HG03342 (cell line): ENCODE data around the gene RHOH.
"Not testable (repeated sequence)": the region's sequence is repeated elsewhere in the genome, so short reads cannot be mapped to it uniquely, and the experiment has no call there.

Source experiments
- ATAC-seq: cut with Tn5 transposase; IDR thresholded peaks from one replicate; pipeline ENCODE4 v1.9.1; 2021; ENCODE audit warnings: mild to moderate bottlenecking, moderate library complexity; ENCODE audit not compliant: unreplicated experiment

RHOH gene

GRCh38 chr4:40289366-40290188 is 92.7 kb downstream of the RHOH start:
- no peak for ATAC-seq

GRCh38 chr4:40290611-40291186 is 93.9 kb downstream of the RHOH start:
- not testable (repeated sequence) for ATAC-seq

- ATAC-seq, result no peak
These were observed 95.5 kb downstream of the RHOH start for GRCh38 chr4:40292313-40292759.

DNA sequence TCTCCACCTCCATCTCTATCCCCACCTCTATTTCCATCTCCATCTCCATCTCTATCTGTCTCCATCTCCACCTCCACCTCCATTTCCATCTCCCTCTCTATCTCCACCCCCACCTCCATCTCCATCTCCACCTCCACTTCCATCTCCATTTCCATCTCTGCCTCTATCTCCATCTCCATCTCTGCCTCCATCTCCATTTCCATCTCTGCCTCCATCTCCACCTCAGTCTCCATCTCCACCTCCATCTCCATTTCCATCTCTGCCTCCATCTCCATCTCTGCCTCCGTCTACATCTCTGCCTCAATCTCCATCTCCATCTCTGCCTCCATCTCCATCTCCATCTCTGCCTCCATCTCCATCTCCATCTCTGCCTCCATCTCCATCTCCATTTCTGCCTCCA is 97.5 kb downstream of the RHOH start:
- ATAC-seq, result no peak

GRCh38 chr4:40295030-40295429 is 98.2 kb downstream of the RHOH start:
- not testable (repeated sequence) for ATAC-seq

DNA sequence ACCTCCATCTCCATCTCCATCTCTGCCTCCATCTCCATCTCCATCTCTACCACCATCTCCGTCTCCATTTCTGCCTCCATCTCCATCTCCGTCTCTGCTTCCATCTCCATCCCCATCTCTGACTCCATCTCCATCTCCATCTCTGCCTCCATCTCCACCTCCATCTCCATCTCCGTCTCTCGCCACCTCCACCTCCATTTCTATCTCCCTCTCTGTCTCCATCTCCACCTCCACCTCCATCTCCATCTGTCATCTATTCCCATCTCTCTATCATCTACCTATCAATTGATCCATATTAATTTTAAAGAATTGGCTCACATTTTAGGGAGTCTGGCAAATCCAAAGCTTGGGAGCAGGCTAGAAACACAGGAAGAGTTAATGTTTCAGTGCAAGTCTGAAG is 98.7 kb downstream of the RHOH start:
- no peak for ATAC-seq
